HEK293 (cell line): Measurements from ENCODE around the gene DRC1.

Experiments
- CTCF ChIP-seq: fragments of 450-650 bp; formaldehyde crosslinking; IDR thresholded peaks from 2 replicates; pipeline ENCODE4 v1.5.1; 2016; ENCODE audit warnings: missing biosample characterization, missing genetic modification characterization
- INSM2 ChIP-seq: fragments of 450-650 bp; formaldehyde crosslinking; IDR thresholded peaks from 2 replicates; pipeline ENCODE4 v1.5.1; 2016; ENCODE audit warnings: missing biosample characterization, missing genetic modification characterization
- PRDM2 ChIP-seq: fragments of 450-650 bp; formaldehyde crosslinking; IDR thresholded peaks from 2 replicates; pipeline ENCODE4 v1.5.1; 2016; ENCODE audit warnings: missing biosample characterization, missing genetic modification characterization, borderline replicate concordance
- PRDM4 ChIP-seq: fragments of 450-650 bp; formaldehyde crosslinking; IDR thresholded peaks from 2 replicates; pipeline ENCODE4 v1.5.1; 2017; ENCODE audit warnings: missing biosample characterization, missing genetic modification characterization
- RBAK ChIP-seq: fragments of 450-650 bp; formaldehyde crosslinking; IDR thresholded peaks from 2 replicates; pipeline ENCODE4 v1.5.1; 2016; ENCODE audit warnings: missing biosample characterization, missing genetic modification characterization
- REPIN1 ChIP-seq: fragments of 450-650 bp; formaldehyde crosslinking; IDR thresholded peaks from 2 replicates; pipeline ENCODE4 v1.5.1; 2017; ENCODE audit warnings: missing biosample characterization, missing genetic modification characterization, low read depth
- SP2 ChIP-seq: fragments of 450-650 bp; formaldehyde crosslinking; IDR thresholded peaks from 2 replicates; pipeline ENCODE4 v1.5.1; 2016; ENCODE audit warnings: missing biosample characterization, missing genetic modification characterization
- ZBTB44 ChIP-seq: fragments of 450-650 bp; IDR thresholded peaks from 2 replicates; pipeline ENCODE4 v1.5.1; 2018; ENCODE audit warnings: missing biosample characterization, mild to moderate bottlenecking, missing genetic modification characterization
- ZNF530 ChIP-seq: fragments of 450-650 bp; formaldehyde crosslinking; IDR thresholded peaks from 2 replicates; pipeline ENCODE4 v1.5.1; 2016; ENCODE audit warnings: low read depth, missing biosample characterization, missing genetic modification characterization
- ZNF621 ChIP-seq: fragments of 450-650 bp; formaldehyde crosslinking; IDR thresholded peaks from 2 replicates; pipeline ENCODE4 v1.5.1; 2017; ENCODE audit warnings: missing biosample characterization, missing genetic modification characterization
- ZNF76 ChIP-seq: fragments of 450-650 bp; formaldehyde crosslinking; IDR thresholded peaks from 2 replicates; pipeline ENCODE4; 2016; ENCODE audit warnings: low read depth, missing biosample characterization, missing genetic modification characterization, borderline replicate concordance
- ZNF777 ChIP-seq: fragments of 450-650 bp; formaldehyde crosslinking; IDR thresholded peaks from 2 replicates; pipeline ENCODE4 v1.5.1; 2017; ENCODE audit warnings: missing biosample characterization, missing genetic modification characterization, borderline replicate concordance

- TF ChIP-seq SP2 (tag by site-specific recombination) (no peak), INSM2 (no peak), ZNF621 (tag by site-specific recombination) (no peak), RBAK (tag by site-specific recombination) (no peak), PRDM2 (no peak), ZNF777 (tag by site-specific recombination) (no peak), PRDM4 (tag by site-specific recombination) (no peak), ZBTB44 (tag by site-specific recombination) (no peak), CTCF (tag by site-specific recombination) (peak; percentile 43), REPIN1 (tag by site-specific recombination) (no peak), ZNF76 (tag by site-specific recombination) (no peak), ZNF530 (tag by site-specific recombination) (no peak)
Measured at GRCh38 chr2:26462511-26463243, 61.0 kb downstream of the DRC1 start.
